Subcutaneous adipose tissue (tissue), 4 donors: ENCODE measurements around the gene CTBP2. TPM values are rescaled to one million over a fixed set of nuclear protein-coding genes. Genes with fewer than 3 reads are reported as not detected.

Experiments
- CTCF ChIP-seq: fragments of 450-650 bp; IDR thresholded peaks from one replicate; pipeline ENCODE4 v1.5.1; 2016; ENCODE audit warnings: low read depth, mild to moderate bottlenecking, control low read depth, antibody characterized with exemption, moderate library complexity
- total RNA-seq, 4 donors: library from RNA; depleted of rRNA; stranded (reverse); fragments of >200 nt; gene quantifications; one replicate each; pipeline ENCODE4 v1.1.0, GENCODE V29; 2016

Gene CTBP2
- total RNA-seq, 4 donors from 2014 or later, result 22.3 to 52.2 (median 42.5) TPM

DNA sequence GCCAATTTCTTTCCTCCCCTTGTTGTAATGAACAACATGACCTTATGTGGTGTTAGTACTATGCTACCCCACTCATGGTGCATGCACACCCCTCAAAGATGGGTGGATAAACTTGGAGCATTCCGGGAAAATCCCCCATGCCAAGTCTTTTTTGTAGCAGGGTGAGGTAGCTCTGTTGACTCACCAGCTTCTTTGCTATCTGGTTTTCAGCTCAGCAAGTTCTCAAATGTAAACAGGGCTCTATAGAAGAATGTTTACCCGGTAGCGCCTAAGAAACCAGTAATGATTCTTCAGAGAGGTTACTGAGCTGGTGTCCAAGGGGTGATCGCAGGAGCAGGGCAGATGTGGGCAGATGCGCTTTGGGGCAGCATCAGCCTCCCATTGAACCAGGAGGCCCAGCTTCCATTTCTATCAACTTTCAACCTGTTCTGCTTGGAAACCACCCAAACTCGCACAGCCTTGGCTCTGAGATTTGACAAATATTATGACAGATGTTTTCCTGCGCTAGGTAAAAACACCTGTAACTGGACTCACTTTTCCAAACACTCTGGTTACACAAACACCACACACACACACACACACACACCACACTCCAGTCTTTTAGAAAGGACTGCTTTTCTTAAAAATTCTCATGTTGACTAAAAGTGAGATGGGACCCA, 130.7 kb downstream of the CTBP2 start:
- TF ChIP-seq CTCF, result no peak

DNA sequence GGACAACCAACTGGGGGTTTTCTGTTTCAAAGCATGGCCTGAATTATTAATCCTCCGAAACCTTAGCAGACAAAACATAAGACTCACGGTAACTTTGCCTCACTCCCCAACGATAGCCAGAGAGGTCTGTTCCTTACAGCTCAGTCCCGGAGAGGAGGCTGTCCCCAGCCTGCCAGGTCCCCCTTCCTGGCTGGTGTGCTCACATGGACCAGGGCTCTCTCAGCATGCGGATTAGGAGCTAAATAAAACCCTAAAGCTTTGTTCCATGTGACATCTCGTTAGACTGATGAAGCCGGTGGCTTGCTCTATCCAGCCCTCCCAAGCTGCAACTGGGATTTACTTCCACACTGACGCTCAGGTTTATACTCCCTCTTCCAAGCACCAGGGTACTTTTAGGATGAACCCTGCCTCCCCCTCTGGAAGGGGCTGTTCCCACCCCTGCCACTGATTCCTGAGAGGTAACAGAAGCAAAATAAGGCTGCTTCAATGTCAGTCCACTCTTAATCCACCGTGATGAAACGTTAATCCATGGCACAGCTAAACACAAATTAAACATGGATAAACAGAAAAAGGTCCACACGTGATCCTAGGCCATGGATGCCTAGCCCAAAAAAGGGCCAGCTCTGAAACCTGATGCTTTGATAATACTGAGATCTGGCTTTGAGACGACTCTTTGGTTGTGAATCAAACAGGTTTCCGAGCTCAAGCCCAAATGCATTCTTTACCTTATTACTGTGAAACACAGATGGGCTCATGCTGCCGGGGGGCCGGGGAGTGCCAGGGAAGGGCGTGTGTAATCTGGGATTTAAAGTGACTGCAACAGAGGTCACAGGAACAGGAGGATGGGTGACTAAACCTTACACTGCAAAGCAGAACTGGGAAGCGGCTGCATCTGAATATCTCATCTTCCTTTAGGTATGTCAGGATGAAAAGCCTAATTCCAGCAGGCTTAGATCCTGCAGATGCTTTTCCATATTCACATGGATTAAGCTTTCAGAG, 132.2 kb downstream of the CTBP2 start:
- no peak for TF ChIP-seq CTCF

DNA sequence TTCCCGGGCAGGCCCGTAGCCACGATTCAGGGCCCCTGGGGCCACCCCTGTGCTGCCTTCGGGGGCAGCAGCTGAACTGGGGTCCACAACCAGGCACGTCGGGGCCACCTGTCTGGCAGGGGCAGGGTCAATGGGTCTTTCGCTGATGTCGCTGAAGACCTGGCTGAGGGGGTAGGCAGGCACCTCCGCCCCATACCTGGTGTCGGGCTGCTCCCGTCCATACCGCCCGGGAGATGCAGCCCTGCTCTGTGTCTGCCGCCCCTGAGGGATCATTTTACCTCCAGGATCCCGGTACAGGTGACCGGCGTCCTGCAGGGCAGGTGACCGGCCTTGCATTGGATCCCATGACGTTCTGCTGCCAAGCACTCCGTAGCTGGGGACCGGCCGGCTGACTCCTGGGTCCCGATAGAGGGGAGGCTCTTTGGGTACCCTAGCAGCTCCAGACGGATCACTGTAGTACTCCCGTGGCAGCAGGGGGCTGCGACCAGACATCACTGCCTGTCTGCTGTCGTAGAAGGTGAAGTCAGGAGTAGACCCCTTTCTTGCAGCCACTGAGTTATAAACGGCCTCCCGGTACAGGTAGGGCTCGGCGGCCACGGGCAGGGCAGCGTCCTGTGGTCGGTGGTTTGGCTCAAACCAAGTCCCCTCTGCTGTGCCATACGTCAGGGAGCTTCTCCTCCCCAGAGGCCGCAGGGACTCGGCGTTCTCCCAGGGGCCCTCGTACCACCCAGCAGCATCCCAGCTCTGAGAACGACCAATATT, 133.2 kb downstream of the CTBP2 start:
- no peak for TF ChIP-seq CTCF

DNA sequence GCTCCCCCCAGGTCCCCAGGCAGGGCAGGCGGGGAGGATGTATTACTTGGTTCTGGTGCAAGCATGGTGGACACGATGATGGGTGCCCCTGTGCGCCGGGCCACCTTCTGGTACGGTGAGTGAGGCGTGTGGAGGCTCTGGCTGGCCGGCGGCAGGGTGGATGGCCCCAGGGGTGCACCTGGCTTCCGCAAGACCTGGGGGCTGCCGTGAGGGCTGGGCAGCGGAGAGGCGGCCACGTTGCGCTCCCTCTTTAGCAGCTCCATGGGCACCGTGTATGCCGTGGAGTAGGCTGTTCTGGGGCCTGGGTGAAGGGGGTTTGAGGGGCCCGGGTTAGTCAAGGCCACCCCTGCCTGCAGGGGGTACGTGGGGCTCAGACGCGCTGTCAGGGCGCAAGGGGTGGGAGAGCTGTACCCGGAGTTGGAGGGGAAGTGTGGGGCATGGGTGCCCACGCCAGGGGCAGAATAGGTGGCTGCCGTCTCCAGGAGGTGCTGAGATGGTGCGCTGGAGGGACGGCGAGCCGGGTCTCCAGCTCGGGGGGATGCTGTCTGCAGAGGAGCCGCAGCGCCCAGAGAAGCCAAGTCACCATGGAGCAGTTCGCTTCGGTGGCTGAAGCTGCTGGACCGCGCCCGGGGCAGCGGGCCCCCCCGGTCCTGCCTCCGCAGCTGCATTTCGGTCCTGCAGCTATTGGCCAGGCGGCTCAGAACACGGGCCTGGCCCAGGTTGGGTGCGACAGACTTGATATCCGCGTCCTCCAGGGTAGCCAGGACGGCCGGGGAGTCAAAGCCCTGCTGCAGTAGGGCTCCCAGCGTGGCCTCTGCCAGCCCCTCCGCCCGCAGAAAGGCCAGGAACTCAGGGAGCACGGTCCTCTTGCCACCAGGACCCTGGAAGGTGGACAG, 134.1 kb downstream of the CTBP2 start:
- TF ChIP-seq CTCF, result no peak

- TF ChIP-seq CTCF, result no peak
Observed at GRCh38 chr10:125025341-125025740, 135.0 kb downstream of the CTBP2 start.

DNA sequence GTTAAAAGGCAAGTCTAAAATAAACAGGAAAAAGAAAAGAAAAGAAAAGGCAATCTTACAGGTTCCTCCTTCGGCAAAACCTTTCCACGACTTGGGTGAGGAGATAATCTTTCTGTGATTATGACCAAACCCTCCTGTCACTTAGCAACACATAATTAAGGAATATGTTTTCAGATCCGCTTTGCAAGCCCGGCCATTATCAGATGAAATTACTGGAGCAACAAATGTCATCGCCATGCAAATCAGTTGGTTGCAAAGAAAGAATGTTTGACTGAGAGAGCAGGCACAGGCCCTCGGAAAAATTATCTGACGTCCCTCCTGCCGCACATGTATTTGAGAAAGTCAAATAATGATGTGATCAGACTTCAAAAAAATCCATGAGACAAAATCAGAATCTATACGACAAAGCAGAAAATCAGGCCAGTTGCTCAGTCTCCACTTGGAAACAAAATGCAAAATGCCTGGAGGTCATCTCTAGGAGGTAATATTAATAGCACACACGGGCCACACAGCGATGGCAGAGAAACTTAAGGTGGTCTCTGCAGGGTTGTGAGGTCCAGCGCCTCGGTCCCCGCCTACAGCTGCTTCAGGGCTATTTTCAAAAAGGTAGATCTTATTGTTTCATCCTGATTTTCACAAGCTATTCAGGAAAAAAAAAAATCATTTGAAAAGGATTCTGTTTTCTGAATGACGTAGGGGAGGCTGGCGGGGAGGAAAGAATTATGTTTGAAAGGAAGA, 135.7 kb downstream of the CTBP2 start:
- TF ChIP-seq CTCF, result no peak
